ENCODE data around the gene MCRIP2.
A peak's percentile ranks its signal among the peaks of the same experiment; 100 is the strongest.

The MCRIP2 gene

DNA sequence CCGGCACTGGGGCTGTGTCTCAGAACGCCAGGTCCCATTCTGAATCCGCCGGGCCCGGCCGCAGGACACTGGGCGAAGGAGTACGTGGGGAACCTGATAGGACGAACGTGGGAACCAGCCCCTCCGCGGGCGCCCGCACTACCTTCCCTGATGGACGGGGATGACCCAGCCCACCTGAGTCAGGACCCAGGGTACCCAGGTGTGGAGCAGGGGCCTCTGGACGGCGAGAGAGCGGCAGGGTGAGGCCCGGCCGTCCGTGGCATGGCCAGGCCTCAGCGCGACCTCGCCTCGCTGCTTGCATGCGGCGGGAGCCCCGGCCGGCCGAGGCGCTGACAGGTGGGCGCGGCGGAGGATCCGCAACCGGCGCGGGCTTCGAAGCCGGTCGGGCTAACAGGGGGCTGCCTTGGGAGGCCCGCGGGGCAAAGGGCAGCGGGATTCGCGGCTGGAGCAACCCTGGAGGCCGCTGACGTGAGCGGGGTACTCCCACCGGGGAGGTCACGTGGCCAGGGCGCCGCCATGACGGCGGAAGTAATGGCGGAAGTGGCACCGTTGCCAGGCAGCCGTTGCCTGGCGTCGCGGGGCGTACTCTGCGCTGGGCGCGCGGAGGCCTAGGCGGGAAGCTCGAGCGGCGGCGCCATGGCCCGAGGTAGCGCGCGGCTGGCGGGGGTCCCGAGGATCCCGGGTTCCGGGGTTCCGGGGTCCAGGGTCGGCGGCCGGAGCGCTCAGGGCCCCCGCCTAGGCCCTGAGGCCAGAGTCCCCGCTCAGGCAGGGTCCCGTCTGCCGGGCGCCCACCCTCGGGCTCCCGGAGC lies 7.4 kb downstream of the MCRIP2 start, which contains the start of gene WDR90:
Gene WDR90, plus strand, starts transcription at position 585 of the 809 bp plus-strand sequence. Its CDS starts 52 bp downstream, at position 637.
- DNase-seq (ENCODE audit: low read depth), result peak; percentile 88

DNA sequence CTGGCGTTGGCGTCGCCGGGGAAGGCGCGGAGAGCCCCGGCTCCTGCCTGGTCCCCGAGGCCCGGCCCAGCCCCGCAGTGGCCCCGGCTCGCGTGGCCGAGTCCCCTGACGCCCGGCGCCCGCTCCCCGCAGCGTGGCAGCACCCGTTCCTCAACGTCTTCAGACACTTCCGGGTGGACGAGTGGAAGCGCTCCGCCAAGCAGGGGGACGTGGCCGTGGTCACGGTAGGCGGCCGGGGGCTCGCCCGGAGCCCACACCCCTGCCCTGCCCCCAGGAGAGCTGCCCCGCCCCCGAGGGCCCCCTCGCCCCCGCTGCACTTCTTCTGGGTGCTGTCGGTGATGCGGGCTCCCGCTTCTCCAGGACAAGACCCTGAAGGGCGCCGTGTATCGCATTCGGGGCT lies 8.0 kb downstream of the MCRIP2 start:
- no peak for DNase-seq (ENCODE audit: low read depth)

DNA sequence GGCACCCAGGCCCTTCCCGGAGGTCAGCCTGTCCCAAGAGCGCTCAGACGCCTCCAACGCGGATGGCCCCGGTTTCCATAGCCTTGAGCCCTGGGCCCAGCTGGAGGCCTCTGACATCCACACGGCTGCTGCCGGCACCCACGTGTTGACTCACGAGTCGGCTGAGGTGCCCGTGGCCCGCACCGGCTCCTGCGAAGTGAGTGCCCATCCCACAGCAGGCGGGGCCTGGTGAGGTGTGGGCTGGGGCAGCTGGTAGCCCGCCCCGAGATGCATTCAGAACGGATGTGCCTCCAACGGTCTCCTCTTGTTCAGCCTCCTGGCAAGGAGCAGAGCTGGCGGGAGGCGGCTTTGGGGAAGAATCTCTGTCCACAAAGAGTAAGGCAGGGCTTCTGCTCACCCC lies 10.2 kb downstream of the MCRIP2 start:
- DNase-seq (ENCODE audit: low read depth), result no peak

DNA sequence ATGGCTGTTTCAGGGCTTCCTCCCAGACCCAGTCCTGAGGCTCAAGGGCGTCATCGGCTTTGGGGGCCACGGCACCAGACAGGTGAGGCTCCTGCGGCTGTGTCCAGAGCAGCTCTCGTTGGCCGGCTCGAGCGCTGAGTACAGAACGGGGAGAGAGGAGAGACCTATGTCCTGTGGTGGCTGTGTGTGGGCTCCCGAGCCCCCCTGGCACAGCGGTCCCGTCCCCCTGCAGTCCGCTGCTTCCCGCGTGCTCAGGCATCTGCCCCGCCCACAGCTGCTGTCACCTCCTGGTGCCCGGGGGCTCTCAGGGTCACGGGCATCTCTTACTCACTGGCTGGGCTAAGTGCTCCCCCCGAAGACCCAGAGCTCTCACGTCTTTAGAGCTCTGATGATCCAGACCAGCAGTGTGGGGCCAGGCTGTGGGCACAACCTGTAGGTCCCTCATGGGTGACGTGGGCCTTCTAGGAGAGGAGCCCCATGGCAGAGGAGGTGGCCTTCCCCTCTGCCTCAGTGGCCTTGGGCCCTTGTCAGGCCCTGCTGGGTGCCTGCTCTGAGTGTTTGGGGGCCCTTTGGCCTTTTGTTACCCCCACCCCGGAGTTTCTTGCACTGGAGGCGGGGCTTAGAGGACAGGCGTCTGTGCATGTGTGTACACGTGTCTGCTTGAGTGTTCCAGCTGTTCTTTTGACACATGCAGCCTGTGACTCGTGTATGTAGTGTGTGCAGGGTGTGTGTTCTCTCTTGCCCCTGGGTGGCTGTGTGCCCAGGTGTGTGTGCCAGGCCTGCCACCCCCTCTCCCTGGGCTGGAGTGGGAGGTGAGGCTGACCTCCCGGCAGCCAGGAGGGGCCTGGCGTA lies 11.1 kb downstream of the MCRIP2 start:
- DNase-seq (ENCODE audit: low read depth), result no peak

DNA sequence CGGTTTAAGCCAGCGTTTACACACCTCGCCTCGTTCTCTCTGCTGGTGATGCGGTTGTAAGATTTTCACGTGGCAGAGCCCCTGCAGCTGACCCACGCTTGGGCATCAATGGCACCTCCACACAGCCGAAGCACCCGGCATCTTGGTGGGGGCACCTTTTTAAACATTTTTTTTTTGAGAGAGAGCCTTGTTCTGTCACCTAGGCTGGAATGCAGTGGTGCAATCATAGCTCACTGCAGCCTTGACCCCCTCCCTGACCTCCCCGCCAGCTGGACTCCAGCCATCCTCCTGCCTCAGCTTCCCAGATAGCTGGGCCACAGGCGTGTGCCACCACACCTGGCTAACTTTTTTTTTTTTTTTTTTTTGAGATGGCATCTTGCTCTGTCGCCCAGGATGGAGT lies 12.4 kb downstream of the MCRIP2 start:
- no peak for DNase-seq (ENCODE audit: low read depth)

DNA sequence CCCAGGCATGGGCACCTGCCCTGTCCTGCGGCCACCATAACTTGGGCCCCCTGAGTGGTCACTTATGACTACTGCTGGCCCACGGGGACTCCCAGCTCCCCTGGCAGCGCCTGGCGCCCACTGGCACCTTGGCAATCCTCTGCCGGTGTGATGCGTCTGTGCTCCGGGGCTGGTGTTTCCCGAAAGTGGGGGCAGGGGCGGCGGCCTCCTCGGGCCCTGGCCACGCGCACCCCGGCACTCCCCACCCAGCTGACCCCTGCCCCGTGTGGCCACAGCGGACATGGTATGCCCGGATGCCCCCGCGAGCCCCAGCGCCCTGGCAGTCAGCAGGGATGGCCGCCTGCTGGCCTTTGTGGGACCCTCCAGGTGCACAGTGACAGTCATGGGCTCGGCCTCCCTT lies 15.9 kb downstream of the MCRIP2 start:
- no peak for DNase-seq (ENCODE audit: low read depth)

DNA sequence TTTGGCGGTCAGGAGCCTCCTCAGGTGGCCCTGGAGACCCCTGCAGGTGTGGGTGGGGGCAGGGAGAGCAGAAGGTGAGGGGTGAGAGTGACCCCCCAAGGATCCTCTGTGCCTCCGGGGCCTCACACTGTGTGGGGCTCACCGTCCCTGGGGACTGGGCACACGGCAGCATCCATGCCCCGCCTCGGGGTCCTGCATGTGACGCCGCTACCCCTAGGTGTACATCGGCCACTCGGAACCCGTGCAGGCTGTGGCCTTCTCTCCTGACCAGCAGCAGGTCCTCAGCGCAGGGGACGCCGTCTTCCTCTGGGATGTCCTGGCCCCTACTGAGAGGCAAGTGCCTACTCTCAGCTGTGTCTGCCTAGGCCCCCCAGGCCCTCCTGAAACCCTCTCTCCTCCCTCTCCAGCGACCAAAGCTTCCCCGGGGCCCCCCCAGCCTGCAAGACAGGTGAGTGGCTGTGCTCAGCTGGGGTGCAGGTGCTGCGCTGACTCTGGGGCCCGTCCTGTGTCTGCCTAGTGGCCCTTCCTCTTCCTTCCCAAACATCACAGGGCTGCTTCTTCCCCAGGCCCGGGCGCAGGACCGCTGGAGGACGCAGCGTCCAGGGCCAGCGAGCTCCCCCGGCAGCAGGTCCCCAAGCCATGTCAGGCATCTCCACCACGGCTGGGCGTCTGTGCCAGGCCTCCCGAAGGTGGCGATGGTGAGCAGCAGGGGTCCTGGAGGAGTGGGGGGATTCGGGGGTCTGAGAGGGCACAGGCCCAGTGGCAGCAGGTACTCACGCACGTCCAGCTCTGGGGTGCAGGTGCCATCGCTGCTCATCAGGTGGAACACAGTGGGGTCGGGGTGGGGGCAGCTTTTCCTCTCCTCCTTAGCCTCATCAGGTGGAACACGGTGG lies 17.3 kb downstream of the MCRIP2 start:
- no peak for DNase-seq (ENCODE audit: low read depth)

DNA sequence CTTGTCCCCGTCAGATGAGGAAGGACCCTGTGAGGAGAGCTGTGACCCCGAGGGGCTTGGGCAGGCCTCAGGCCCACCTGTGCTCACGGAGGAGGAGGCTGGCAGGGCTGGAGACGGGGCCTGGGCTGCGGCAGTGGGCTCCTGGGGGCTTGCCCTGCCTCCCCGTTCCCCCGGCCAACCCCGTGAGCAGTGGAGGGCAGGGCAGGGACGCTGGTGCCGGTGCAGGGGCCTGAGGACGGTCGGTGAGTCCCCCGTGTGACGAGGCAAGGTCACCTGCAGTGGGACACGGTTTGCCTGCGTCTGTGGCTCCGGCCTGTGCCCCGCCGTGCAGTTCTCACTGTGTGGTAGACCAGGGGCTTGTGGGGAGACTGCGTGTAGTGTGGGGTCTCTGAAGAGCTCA lies 18.0 kb downstream of the MCRIP2 start:
- no peak for DNase-seq (ENCODE audit: low read depth)

DNA sequence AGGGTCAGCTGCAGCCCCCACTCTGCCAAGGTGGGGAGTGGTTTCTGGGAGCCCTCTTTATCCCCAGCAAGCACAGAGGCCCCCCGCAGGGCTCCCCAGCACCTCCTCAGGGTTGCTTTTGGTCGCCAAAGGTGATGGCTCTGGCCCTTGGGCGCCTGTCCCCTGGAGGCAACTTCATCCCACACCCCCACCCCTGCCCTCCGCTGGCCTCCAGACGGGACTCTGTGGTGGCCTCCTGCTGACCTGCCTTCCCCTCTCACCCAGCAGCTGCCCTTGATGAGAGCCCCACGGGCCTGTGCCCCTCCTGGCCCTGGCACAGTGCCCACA lies 18.5 kb downstream of the MCRIP2 start:
- no peak for DNase-seq (ENCODE audit: low read depth)

DNA sequence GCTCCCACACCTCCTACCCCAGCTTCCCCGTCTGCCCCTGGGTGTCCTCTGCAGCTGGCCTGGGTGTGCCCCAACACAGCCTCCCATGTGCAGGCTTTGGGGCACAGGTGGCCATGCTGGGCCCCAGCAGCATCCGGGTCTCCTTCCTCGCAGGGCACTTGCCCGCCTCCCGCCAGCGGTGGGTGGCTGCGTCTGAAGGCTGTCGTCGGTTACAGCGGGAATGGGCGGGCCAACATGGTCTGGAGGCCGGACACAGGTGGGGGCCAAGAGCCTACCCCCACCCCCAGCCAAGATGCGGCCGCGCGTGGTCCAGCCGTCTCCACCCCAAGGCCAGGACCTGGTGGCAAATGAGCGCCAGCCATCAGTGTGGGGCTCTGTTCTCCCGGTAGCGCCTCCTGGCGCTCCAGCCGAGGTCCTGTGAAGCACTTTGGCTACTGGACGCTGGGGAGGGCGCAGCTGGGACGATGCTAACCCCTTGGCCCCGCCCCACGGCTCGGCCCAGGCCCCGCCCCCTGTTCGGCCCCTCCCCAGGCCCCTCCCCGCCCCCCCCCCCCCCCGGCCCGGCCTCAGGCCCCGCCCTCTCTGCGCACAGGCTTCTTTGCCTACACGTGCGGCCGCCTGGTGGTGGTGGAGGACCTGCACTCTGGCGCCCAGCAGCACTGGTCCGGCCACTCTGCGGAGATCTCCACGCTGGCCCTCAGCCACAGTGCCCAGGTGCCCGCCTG lies 19.0 kb downstream of the MCRIP2 start:
- no peak for DNase-seq (ENCODE audit: low read depth)

DNA sequence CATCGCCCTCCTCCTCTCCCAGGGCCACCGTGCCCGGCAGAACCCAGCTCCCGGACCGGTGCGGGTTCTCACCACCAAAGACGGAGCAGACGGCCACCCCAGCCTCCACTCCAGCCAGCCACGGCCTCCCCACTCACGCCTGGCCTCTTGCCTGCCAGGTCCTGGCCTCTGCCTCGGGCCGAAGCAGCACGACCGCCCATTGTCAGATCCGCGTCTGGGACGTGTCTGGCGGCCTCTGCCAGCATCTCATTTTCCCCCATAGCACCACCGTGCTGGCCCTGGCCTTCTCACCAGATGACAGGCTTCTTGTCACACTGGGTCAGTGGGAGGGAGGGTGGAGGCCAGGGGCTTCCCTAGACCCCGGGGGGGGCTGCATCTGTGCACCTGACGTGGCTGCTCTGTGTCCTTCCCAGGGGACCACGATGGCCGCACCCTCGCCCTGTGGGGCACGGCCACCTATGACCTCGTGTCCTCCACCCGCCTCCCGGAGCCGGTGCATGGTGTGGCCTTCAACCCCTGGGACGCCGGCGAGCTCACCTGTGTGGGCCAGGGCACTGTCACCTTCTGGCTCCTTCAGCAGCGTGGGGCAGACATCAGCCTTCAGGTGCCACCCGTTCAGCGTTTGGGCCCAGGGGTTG lies 19.7 kb downstream of the MCRIP2 start:
- DNase-seq (ENCODE audit: low read depth), result no peak

DNA sequence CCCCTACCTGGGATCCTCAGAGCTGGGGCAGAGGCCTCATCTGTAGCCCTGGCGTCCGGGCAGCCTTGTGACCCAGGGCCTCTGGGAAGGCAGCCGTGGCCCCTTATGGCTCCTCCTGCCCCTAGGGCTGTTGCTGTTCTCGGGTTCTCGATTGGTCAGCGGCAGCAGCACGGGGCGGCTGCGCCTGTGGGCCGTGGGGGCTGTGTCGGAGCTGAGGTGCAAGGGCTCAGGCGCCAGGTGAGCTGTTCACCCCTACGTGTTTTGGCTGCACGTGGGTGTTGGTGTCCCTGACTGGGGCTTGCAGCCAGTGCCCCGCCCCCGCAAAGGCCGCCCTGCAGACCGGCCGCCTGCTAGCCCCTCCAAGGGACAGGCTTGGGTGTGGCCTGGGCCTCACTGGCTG lies 20.5 kb downstream of the MCRIP2 start:
- no peak for DNase-seq (ENCODE audit: low read depth)

DNA sequence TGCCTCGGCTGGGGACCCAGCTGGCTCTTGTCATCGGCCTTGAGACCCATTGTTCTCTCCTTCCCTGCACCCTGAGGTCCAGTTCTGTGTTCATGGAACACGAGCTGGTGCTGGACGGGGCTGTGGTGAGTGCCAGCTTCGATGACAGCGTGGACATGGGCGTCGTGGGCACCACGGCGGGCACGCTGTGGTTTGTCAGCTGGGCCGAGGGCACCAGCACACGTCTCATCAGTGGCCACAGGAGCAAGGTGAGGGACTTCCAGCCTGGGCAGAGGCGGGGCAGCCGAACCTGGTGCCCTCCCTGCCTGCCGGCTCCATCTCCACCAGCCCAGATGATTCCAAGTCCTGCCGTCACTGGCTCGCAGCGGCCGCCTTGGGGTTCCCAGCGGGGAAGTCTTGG lies 21.0 kb downstream of the MCRIP2 start:
- DNase-seq (ENCODE audit: low read depth), result no peak

DNA sequence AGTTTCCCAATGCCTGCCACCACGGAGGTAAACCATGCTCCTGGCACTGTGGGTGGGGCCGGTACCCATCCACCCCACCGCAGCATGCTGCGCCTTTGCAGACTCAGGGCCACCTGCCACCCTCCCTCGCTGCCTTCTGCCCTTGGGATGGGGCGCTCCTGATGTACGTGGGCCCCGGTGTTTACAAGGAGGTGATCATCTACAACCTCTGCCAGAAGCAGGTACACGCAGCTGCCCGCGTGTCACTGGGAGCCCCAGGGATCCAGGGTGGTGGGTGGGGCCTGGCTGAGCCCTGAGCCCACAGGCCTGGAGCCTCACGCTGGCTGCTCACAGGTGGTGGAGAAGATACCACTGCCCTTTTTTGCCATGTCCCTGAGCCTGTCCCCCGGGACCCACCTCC lies 24.9 kb downstream of the MCRIP2 start:
- DNase-seq (ENCODE audit: low read depth), result no peak

DNA sequence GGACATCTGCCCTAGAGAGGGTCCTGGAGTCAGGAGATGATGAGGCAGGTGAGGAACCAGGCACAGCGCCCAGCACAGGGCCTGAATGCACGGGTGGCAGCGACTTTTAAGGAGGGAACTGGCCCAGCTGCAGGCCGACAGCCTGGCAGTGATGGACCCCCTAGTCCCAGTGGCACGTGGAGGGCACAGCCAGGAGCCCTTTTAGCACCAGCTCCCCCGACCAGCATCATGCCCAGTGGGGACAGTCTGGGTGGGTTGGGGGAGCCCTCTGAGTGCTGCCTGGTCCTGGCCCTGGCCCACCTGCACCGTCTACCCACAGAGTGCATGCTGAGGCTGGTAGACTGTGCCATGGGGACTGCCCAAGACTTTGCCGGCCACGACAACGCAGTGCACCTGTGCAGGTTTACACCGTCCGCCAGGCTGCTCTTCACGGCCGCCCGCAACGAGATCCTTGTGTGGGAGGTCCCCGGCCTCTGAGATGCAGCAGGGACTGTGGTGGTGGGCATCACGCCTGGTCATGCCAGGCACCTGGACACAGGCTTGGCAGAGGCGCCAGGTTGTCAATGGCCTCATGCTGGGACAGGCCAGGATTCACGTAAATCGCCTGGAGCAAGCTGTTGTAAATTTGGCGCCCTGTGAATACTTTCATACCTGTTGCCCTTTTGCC lies 25.6 kb downstream of the MCRIP2 start:
- no peak for DNase-seq (ENCODE audit: low read depth)

DNA sequence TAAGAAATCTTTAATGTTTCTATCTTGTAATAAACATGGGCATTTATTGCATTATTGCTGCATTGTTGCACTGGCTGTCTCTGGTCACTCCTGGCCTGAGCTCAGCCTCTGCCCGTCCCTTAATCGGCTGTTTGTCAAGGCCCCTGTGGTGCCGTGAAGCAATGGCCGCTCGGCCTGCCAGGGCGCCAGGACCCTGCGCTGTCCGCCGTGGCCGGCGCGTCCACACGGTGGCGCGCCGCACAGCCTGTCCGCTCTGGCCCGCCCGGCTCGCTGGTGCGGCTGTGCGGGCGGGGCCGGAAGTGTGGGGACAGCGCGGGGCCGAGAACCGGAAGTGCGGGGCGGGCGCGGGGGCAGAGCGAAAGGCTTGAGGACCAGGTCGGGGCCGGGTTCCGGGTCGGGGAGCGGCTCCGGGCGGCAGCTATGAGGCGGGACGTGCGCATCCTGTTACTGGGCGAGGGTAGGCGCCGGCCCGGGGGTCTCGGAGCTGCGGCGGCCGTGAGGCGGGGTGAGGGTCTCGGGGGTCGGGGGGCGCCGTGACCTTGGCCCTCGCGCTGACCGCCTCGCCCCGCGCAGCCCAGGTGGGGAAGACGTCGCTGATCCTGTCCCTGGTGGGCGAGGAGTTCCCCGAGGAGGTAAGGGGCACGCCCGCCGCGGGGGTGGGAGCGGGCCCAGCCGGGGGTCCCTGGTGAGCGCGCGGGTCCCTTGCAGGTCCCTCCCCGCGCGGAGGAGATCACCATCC lies 26.3 kb downstream of the MCRIP2 start, which contains the start of gene RHOT2:
Gene RHOT2, plus strand, starts transcription at position 353 of the 739 bp plus-strand sequence. Its CDS starts 68 bp downstream, at position 421.
- DNase-seq (ENCODE audit: low read depth), result peak; percentile 92

DNA sequence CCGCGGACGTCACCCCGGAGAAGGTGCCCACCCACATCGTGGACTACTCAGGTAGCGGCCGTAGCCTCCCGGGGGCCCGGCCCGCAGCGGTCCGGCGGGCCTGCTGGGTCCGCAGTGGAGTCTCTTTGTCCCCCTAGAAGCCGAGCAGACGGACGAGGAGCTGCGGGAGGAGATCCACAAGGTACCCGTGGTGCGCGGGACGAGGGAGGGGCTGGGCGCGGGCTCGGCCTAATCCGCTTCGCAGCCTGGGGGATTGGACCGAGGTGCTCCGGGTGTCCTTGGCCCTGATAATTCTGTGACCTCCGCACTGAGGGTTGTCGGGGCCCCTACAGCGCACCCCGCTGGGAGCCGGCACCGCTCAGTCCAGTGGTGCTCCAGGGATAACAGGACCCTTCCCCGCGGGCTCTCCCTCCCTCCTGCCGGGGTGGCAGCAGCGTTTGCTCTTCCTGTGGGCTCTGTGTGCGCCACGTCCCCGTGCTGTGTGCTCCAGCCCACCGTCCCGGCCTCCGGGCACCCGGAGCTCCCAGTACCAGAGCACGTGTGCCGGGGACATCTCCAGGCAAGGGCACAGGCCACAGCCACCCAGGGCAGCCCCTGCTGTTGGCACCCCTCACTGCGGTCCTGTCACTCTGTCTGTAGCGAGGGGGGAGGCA lies 27.0 kb downstream of the MCRIP2 start:
- DNase-seq (ENCODE audit: low read depth), result no peak

DNA sequence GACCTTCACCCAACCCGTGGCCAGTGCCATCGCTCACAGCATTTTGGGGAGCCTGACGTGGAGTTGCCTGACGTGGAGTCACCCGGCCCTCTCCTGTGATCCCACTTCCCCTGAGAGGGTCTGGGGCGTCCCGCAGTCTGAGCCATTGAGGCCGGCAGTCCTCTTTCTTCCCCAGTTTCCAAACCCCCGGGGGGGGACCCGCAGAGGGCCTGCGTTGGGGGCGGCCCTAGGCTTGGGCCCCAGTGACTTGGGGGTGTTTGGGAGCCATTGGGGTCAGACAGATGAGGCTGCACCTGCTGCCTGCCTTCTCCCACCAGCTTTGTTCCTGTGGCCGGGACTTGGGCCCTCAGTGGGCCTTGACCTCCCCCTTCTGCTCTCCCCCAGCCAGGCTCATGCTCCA lies 28.0 kb downstream of the MCRIP2 start:
- DNase-seq (ENCODE audit: low read depth), result no peak
